H54 (cell line): ENCODE results near the gene NT5DC1.

ENCODE experiments used
- DNase-seq: peaks from one replicate; pipeline ENCODE4 v3.0.0; 2011; ENCODE audit warnings: low spot score, mixed read lengths; ENCODE audit not compliant: insufficient read length
- FAIRE-seq: peaks from 3 replicates; lab custom pipeline; 2011; peaks lifted over from hg19 to GRCh38; lab: Jason Lieb, UNC
- POLR2A ChIP-seq: IDR thresholded peaks from 2 replicates; pipeline ENCODE4 v1.6.1; 2011; ENCODE audit warnings: low read depth, mild to moderate bottlenecking, low read length

NT5DC1 gene

GRCh38 chr6:116170358-116171057, 69.9 kb downstream of the NT5DC1 start:
- DNase-seq (no peak), FAIRE-seq (no peak)
- no peak for TF ChIP-seq POLR2A

- DNase-seq (no peak), FAIRE-seq (no peak)
- no peak for TF ChIP-seq POLR2A
Measured at GRCh38 chr6:116173928-116174327, 73.3 kb downstream of the NT5DC1 start.

DNA sequence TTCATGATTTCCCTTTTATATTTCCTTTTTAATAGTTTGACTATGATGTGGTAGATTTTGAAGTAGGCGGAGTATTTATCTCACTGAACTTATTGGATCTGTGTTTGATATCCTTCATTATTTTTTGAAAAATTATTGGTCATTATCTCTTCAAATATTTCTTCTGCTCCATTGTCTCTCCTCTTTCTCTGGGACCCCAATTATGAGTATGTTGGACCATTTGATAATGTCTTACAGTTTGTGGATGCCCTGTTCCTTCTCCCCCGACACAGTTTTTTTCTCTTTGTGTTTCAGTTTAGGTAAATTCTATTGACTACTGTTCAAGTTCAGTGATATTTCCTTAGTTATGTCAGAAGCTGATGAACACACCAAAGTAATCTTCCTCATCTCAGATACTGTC, 74.7 kb downstream of the NT5DC1 start:
- DNase-seq (no peak), FAIRE-seq (no peak)
- no peak for TF ChIP-seq POLR2A

- TF ChIP-seq POLR2A = no peak
- no peak for DNase-seq
- FAIRE-seq = no peak
Measured at GRCh38 chr6:116176596-116176995, 75.9 kb downstream of the NT5DC1 start.

- DNase-seq = no peak
- no peak for TF ChIP-seq POLR2A
- FAIRE-seq = no peak
Measured at GRCh38 chr6:116180375-116180774, 79.7 kb downstream of the NT5DC1 start.

DNA sequence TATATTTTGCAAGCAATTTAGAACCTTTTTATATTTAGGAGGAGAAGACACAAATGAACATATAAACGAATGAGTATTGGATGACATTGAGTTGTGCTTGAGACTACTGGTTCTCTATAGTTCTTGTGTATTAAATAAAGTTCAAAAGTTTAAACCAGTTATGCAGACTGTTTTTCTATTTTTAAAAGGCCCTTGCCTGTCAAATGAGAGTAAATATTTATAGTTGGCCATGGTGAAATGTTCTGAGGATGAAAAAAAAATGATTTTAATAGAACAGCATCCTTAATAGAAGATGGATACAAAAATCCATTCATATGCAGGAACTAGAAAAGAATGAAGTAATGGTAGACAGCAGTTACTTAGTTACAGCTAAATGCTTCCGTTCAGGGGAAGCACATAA, 88.8 kb downstream of the NT5DC1 start:
- FAIRE-seq (no peak), DNase-seq (no peak)
- TF ChIP-seq POLR2A = no peak

GRCh38 chr6:116190550-116190949, 89.9 kb downstream of the NT5DC1 start:
- no peak for DNase-seq
- no peak for FAIRE-seq
- TF ChIP-seq POLR2A = no peak

GRCh38 chr6:116191881-116192280, 91.2 kb downstream of the NT5DC1 start:
- TF ChIP-seq POLR2A = no peak
- no peak for DNase-seq
- FAIRE-seq = no peak

GRCh38 chr6:116192786-116193185, 92.1 kb downstream of the NT5DC1 start:
- FAIRE-seq (no peak), DNase-seq (no peak)

DNA sequence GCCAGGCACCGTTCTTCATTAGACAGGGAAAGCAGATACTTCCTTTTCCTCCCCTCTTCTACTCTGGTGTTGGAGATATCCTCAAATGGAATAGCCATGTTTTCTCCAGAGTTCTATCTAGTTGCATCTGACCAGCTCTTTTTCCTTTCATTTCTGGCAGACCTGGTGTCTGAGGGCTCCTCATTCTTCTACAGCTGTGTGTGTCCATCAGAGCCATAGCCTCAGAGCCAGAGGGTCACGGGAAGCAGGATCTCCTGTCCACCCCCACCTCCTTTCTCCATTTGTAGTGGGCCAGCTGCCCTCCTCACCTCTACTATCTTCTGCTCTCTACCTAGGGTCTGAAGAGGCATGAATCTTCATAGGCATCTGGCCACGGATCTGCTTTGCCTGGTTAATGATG, 96.2 kb downstream of the NT5DC1 start:
- no peak for DNase-seq
- no peak for FAIRE-seq
- no peak for TF ChIP-seq POLR2A

More at GRCh38 chr6:116192786-116193185, 92.1 kb downstream of the NT5DC1 start:
- TF ChIP-seq POLR2A = no peak

DNA sequence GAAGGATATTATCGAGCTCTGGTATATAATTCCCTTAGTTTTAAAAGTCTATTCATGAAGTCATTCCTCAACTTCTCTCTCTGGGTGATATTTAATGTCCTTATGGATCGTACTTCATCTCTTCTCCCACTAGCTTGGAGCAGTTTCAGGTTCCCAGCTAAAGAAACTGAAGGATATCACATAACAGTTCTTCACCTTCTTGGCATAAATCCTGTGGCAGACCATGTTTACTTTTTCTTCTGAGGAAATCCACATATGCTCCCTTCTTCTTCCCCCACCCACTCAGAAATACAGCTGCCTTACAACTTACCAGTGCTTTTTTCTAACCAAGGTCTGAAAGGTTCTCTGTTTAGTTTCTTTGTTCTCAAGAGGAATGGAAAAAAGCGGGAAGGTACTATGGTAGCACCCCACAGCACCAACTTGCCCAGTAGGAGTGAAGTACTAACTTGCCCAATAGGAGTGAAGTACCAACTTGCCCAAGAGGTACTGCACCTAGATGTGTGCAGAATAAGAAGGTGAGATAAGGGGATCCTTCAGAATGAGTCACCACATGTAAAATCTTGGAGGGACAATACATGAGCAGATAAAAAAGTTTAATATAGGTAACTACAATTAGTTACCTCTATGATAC, 100.1 kb downstream of the NT5DC1 start:
- TF ChIP-seq POLR2A = no peak
- DNase-seq = no peak
- FAIRE-seq = no peak

DNA sequence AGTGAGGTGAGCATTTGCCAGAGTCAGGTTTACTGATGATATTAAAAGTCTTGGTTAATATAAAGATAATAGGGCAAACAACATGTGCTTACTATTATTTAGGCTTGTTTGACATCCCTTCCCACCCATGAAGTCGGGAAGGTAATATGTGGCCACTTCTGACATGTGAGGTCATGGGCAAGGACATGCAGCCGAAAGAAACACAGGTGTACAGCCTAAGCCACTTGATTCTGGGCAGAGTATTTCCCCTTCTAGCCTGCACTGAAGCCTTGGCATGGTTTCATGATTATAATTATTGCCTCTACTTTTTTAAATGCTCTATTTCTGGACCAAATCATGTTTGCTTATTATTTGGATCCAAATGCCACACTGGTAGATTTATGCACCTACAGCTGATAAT, 100.9 kb downstream of the NT5DC1 start:
- DNase-seq = no peak
- TF ChIP-seq POLR2A = no peak
- FAIRE-seq = no peak

DNA sequence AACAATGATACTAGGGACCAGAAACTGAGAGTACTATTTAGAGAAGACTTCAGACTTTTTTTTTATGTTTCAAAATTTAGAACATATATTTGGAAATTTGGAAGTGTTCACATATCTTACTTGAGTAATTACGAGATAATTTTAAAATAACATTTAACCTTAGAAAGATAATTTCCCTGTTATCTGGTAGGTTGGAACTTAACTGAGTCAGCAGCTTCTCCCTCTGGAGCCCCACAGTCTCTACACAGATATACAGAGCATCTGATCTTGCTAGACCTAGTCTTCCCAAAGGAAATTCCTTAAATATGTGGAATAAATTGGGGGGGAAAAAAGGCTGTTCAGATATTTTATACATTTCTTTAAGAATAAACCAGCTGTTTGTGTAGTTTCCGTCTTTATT, 104.6 kb downstream of the NT5DC1 start:
- FAIRE-seq (no peak), DNase-seq (no peak)
- TF ChIP-seq POLR2A = no peak

GRCh38 chr6:116206231-116206903, 105.7 kb downstream of the NT5DC1 start:
- DNase-seq (no peak), FAIRE-seq (no peak)
- no peak for TF ChIP-seq POLR2A

- TF ChIP-seq POLR2A = no peak
- no peak for FAIRE-seq
- DNase-seq = no peak
Measured at GRCh38 chr6:116208056-116208785, 107.6 kb downstream of the NT5DC1 start.
